GM13977 (cell line): ENCODE results near the gene GFRA4.

Source experiments
- DNase-seq: peaks from one replicate; pipeline ENCODE4 v3.0.0; 2012; ENCODE audit warnings: low spot score
- in situ Hi-C: fragments of 300-500 bp; cut with MboI; formaldehyde crosslinking; loops from one replicate; pipeline ENCODE4 v1.12.0; 2022; ENCODE audit warnings: low sequenced_read_pairs, low pct_unique_long_range_greater_than_20kb, mixed read lengths, inconsistent platforms; ENCODE audit not compliant: unreplicated experiment
- TF ChIP-seq, protein P1 (sequence below): IDR thresholded peaks from 2 replicates; pipeline ENCODE4 v1.5.1; 2012; ENCODE audit warnings: mild to moderate bottlenecking, control low read depth; ENCODE audit not compliant: insufficient read depth; ENCODE audit errors: extremely low read depth, missing control alignments

GFRA4 gene

DNA sequence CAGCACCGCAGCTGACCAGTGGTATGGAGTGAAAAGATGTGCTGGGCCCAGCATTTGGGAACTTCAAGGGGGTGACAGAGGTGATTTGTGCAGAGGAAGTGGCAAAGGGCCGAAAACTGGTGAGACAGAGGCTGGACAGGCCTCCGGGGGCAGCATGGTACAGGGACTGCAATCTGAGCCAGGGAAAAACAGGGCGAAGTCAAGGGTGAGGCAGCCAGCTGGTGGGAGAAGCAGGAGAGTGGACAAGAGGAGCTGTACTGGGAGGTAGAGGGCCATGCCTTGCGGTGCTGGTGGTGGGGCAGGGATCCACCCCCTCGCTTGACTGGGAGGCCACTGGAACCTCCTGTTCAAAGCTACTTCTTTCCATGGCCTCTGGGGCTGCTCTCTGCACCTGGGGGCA, 7.3 kb upstream of the GFRA4 start:
- DNase-seq, result no peak
- in situ Hi-C loops, result no loop called here
- TF ChIP-seq, protein P1, sequence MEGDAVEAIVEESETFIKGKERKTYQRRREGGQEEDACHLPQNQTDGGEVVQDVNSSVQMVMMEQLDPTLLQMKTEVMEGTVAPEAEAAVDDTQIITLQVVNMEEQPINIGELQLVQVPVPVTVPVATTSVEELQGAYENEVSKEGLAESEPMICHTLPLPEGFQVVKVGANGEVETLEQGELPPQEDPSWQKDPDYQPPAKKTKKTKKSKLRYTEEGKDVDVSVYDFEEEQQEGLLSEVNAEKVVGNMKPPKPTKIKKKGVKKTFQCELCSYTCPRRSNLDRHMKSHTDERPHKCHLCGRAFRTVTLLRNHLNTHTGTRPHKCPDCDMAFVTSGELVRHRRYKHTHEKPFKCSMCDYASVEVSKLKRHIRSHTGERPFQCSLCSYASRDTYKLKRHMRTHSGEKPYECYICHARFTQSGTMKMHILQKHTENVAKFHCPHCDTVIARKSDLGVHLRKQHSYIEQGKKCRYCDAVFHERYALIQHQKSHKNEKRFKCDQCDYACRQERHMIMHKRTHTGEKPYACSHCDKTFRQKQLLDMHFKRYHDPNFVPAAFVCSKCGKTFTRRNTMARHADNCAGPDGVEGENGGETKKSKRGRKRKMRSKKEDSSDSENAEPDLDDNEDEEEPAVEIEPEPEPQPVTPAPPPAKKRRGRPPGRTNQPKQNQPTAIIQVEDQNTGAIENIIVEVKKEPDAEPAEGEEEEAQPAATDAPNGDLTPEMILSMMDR, result no peak

DNA sequence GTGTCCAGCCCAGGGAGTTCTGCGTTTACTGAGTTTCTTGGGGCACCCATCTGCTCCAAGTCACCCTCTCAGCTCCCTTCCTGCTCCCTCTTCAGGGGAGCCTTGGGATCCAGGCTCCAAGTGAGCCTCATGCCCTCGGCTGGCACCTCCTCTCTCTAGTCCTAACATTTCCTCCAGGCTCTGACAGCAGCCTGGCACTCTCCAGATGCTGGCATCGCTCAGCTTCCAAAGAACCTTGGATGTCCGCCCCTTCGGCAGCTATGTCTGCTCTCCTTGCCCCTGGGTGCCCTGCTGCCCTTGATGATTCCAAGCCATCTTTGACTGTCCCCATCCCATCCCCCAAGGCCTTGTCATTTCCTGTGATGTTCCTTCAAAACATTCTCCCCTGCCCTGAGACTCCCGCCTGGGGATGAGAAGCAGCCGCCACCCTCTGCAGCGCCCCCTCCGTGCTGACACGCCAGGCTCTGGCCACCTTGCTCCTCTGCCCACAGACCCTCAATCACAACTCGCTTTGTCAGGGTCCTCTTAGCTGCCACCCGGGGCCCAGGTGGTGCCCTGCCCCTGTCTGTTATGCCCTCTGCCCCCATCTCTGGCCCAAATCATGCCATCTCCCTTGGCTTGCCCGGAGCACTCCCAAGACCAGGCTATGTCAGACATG, 6.6 kb upstream of the GFRA4 start:
- in situ Hi-C loops, result no loop called here
- DNase-seq, result no peak
- TF ChIP-seq, protein P1, result no peak

DNA sequence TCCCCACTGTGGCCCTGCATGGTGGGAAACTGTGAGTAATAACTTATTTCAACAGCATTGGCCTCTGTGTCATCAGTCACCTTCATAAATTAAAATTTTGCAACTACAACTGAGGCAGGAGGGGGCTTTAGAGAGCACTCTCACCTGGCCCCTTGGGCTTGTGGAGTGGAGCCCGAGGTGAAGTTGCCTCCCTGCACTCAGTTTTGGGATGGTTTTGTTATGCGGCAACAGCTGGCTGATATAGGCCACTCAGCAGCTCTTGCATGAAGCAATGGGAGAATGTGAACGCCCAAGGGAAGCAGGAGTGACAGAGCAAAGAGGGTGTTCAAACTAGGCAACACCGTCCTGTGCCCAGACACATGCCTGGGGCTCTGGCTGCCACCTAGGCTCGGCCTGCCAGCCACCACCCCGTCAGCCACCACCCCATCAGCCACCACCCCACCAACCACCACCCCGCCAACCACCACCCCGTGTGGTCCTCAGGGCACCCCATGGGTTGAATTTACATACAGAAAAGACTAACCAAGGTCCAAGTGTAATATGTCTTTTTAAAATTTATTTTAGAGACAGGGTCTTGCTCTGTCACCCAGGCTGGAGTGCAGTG, 4.3 kb upstream of the GFRA4 start:
- in situ Hi-C loops, result no loop called here
- no peak for DNase-seq
- TF ChIP-seq, protein P1, result no peak

DNA sequence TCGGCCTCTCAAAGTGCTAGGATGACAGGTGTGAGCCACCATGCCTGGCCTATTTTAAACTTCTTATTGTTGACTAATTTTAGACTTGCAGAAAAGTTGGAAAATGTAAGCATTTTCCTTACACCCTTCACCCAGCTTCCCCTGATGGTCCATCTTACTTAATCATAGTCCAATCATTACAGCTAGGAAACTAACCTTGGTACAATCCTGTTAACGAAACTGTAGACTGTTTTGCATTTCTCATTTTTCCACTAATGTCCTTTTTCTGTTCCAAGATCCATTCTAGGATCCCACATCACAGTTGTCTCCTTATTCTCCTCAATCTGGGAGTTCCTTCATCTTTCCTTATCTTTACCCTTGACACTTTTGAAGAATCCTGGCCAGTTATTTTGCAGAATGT, 659 bp upstream of the GFRA4 start:
- DNase-seq, result no peak
- TF ChIP-seq, protein P1, result no peak
- in situ Hi-C loops, result no loop called here

DNA sequence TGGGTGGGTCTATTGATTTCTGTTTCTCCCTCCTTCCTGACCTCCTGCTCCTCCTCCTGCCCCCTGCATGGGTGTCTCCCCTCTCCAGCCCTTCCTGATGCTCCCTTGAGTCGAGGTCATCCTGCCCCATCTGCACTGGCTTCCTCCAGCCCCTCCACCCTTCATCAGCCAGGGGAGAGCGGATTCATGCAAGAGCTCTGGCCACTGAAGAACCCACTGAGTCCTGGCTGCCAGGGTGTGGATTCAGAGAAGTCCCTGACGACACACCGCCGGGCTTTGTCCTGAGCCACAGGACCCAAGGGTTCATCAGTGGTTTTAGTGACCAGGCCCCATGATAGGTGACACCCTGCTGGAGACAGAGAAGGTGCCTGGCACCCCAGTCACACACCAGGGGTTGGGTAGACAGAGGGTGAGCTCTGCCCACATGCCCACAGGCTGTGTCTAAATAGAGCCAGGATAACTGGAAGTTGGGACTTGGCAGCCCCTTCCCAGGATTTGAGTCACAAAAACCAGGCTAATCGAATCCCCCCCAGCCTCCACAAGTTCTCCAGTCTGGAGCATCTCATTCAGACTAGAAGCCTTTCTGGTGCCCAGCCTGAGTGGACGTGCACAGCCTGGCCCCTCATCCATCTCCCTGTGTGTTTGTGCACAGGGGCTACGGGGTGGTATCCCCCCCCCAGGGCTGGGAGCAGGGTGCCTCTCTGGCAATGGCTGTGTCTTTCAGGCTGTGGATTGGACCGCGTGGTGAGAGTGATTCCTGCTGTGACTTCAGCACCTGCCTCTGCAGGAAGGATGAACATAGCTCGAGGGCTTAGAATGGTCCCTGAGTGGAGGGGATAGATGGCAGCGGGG, 1.2 kb downstream of the GFRA4 start:
- no peak for DNase-seq
- TF ChIP-seq, protein P1, result no peak
- in situ Hi-C loops, result no loop called here

DNA sequence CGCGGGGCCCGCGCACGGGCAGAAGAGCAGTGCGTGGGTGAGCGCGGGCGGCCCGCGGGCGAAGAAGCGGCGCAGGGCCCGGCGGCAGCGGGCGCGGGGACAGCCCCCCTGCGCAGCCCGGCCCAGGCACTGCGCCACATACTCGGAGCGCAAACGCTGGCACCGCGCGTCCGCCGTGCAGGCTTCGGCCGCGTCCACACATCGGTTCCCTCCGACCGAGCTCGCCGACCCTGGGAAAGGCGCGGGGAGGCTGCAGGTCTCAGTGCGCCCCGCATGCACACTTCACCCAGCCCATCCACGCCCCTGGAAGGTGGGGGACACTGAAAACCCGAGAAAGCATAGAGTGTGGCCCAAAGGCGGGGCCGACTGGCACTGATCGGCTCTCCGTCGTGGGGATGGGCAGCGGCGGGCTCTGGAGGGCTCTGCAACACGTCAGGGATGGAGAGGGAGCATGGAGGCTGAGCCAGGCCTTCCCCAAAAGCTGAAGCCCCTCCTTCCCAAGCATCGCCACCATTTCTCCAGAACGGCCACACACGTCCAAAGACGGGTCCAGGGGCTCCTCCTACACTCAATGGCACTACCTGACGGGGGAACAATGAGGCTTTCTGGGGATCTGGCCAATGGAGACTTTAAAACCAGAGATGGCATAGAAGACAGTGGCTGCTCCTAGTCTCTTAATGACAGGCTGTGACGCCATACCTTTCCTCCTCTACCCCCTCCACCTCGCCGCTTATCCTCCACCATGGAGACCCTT, 2.0 kb downstream of the GFRA4 start:
- TF ChIP-seq, protein P1, result no peak
- in situ Hi-C loops, result no loop called here
- DNase-seq, result no peak
